ENCODE measurements around the gene ADIPOR1.
"Not testable (repeated sequence)": the region's sequence is repeated elsewhere in the genome, so short reads cannot be mapped to it uniquely, and the experiment has no call there.

Gene ADIPOR1

GRCh38 chr1:202932476-202932875 lies 25.6 kb downstream of the ADIPOR1 start:
- ChIA-PET POLR2A (no interaction called here), CTCF (no interaction called here)
- no peak for DNase-seq (ENCODE audit: extremely low spot score)
- no peak for TF ChIP-seq CTCF (IDR thresholded peaks at IDR 0.05; ENCODE audit: control extremely low read depth, extremely low read depth, low read depth, missing control alignments)

- peak; percentile 59 for TF ChIP-seq CTCF (IDR thresholded peaks at IDR 0.05; ENCODE audit: control extremely low read depth, extremely low read depth, low read depth, missing control alignments)
- ChIA-PET POLR2A (interaction anchor here (0.7 to 1.0 kb wide), 2 partner anchors 19 to 27 kb away, joined by 3 to 6 read pairs; no protein-coding TSS in a partner anchor), CTCF (interaction anchor here (0.7 to 1.2 kb wide), 4 partner anchors 18 to 80 kb away, joined by 3 read pairs; no protein-coding TSS in a partner anchor)
- peak; percentile 98 for DNase-seq (ENCODE audit: extremely low spot score)
Observed at GRCh38 chr1:202926581-202927491, 31.3 kb downstream of the ADIPOR1 start, which contains the start of gene KLHL12. KLHL12 (minus strand) TSS chr1:202927234; CDS start chr1:202925162, 2,072 bp downstream.

GRCh38 chr1:202923533-202923932 lies 34.6 kb downstream of the ADIPOR1 start:
- no peak for DNase-seq (ENCODE audit: extremely low spot score)
- TF ChIP-seq CTCF (IDR thresholded peaks at IDR 0.05; ENCODE audit: control extremely low read depth, extremely low read depth, low read depth, missing control alignments) = no peak
- ChIA-PET POLR2A (no interaction called here), CTCF (interaction anchor here (1.3 to 1.5 kb wide), 2 partner anchors 12 to 29 kb away, joined by 3 read pairs; no protein-coding TSS in a partner anchor)

GRCh38 chr1:202919615-202920014 lies 38.5 kb downstream of the ADIPOR1 start:
- CTCF ChIA-PET = no interaction called here
- no peak for TF ChIP-seq CTCF (IDR thresholded peaks at IDR 0.05; ENCODE audit: control extremely low read depth, extremely low read depth, low read depth, missing control alignments)
- POLR2A ChIA-PET = interaction anchor here (0.7 kb wide), 1 partner anchor 391 kb away, joined by 4 read pairs; no protein-coding TSS in a partner anchor
- DNase-seq (ENCODE audit: extremely low spot score) = no peak

GRCh38 chr1:202915146-202915545 lies 43.0 kb downstream of the ADIPOR1 start:
- ChIA-PET POLR2A (no interaction called here), CTCF (no interaction called here)
- no peak for TF ChIP-seq CTCF (IDR thresholded peaks at IDR 0.05; ENCODE audit: control extremely low read depth, extremely low read depth, low read depth, missing control alignments)
- no peak for DNase-seq (ENCODE audit: extremely low spot score)

- DNase-seq (ENCODE audit: extremely low spot score); POLR2A ChIA-PET; CTCF ChIA-PET: not testable (repeated sequence)
Observed at GRCh38 chr1:202912476-202912875, 45.6 kb downstream of the ADIPOR1 start.

- POLR2A ChIA-PET = no interaction called here
- TF ChIP-seq CTCF (IDR thresholded peaks at IDR 0.05; ENCODE audit: control extremely low read depth, extremely low read depth, low read depth, missing control alignments) = no peak
- DNase-seq (ENCODE audit: extremely low spot score) = no peak
- CTCF ChIA-PET = interaction anchor here (1.1 to 1.2 kb wide), 3 partner anchors 13 to 90 kb away, joined by 3 to 4 read pairs (median 3); no protein-coding TSS in a partner anchor
Observed at GRCh38 chr1:202909494-202909893, 48.6 kb downstream of the ADIPOR1 start.

Data from GM10248 (cell line).